NCI-H1092 treated with DMSO at 0.1 percent for 48 hours (cell line): Measurements from ENCODE around the gene VRTN.
"Not testable (repeated sequence)": the region's sequence is repeated elsewhere in the genome, so short reads cannot be mapped to it uniquely, and the experiment has no call there.

Experiments used
- DNase-seq: peaks from one replicate; lab custom pipeline; 2025; lab: John Stamatoyannopoulos, UW

VRTN gene

GRCh38 chr14:74348241-74348734 is at the start of gene VRTN:
Gene VRTN, plus strand, starts transcription at chr14:74348471. Its CDS starts 8,313 bp downstream, at chr14:74356784.
- no peak for DNase-seq

- DNase-seq = no peak
These were observed 49.2 kb upstream of the VRTN start for GRCh38 chr14:74299061-74299545.

- no peak for DNase-seq
These were observed 46.6 kb upstream of the VRTN start for GRCh38 chr14:74301594-74302151.

GRCh38 chr14:74302152-74302628 is 46.1 kb upstream of the VRTN start:
- peak; percentile 73 for DNase-seq

GRCh38 chr14:74302634-74303569 is 45.4 kb upstream of the VRTN start, which contains the start of gene ABCD4:
Gene ABCD4, minus strand, starts transcription at chr14:74302934. Its CDS starts 22 bp downstream, at chr14:74302912.
- DNase-seq = peak; percentile 95

- no peak for DNase-seq
These were observed 39.6 kb upstream of the VRTN start for GRCh38 chr14:74308695-74309094.

- DNase-seq = no peak
These were observed 38.9 kb upstream of the VRTN start for GRCh38 chr14:74309125-74310022.

- DNase-seq = no peak
These were observed 36.1 kb upstream of the VRTN start for GRCh38 chr14:74312161-74312560.

- no peak for DNase-seq
These were observed 34.7 kb upstream of the VRTN start for GRCh38 chr14:74313601-74314000.

- DNase-seq = no peak
These were observed 33.7 kb upstream of the VRTN start for GRCh38 chr14:74314576-74314975.

- DNase-seq = no peak
These were observed 23.3 kb upstream of the VRTN start for GRCh38 chr14:74324931-74325361.

GRCh38 chr14:74325446-74325845 is 22.8 kb upstream of the VRTN start:
- DNase-seq = no peak

GRCh38 chr14:74326369-74327152 is 21.7 kb upstream of the VRTN start:
- peak; percentile 16 for DNase-seq

GRCh38 chr14:74329950-74330552 is 18.2 kb upstream of the VRTN start:
- DNase-seq = not testable (repeated sequence)

GRCh38 chr14:74333909-74334308 is 14.4 kb upstream of the VRTN start:
- DNase-seq = no peak

- DNase-seq = no peak
These were observed 1.9 kb upstream of the VRTN start for GRCh38 chr14:74346341-74346740.

GRCh38 chr14:74347097-74347794 is 1.0 kb upstream of the VRTN start:
- DNase-seq = no peak

GRCh38 chr14:74347795-74348100 is 523 bp upstream of the VRTN start:
- DNase-seq = no peak

GRCh38 chr14:74348735-74349463 is 628 bp downstream of the VRTN start:
- no peak for DNase-seq
